ENCODE results near the gene SALL4.
"Not testable (repeated sequence)": the region's sequence is repeated elsewhere in the genome, so short reads cannot be mapped to it uniquely, and the experiment has no call there.

- TF ChIP-seq SAFB2 (IDR thresholded peaks at IDR 0.05; ENCODE audit: borderline replicate concordance, low read depth, low read length, severe bottlenecking); EZH2 (IDR thresholded peaks at IDR 0.05; ENCODE audit: borderline replicate concordance, low read depth, low read length); MTF1 (CRISPR knock-in tag; IDR thresholded peaks at IDR 0.05; ENCODE audit: borderline replicate concordance); HCFC1 (IDR thresholded peaks at IDR 0.05; ENCODE audit: low read depth, low read length); FOXJ3 (CRISPR knock-in tag; IDR thresholded peaks at IDR 0.05); HSF4 (CRISPR knock-in tag; IDR thresholded peaks at IDR 0.05; ENCODE audit: borderline replicate concordance); ZNF431 (CRISPR knock-in tag; IDR thresholded peaks at IDR 0.05); HDAC2 (IDR thresholded peaks at IDR 0.05); BRCA1 (IDR thresholded peaks at IDR 0.05); BRCA1 (CRISPR knock-in tag; IDR thresholded peaks at IDR 0.05); PHF20 (IDR thresholded peaks at IDR 0.05; ENCODE audit: partially characterized antibody): not testable (repeated sequence)
- TF ChIP-seq, protein P1, sequence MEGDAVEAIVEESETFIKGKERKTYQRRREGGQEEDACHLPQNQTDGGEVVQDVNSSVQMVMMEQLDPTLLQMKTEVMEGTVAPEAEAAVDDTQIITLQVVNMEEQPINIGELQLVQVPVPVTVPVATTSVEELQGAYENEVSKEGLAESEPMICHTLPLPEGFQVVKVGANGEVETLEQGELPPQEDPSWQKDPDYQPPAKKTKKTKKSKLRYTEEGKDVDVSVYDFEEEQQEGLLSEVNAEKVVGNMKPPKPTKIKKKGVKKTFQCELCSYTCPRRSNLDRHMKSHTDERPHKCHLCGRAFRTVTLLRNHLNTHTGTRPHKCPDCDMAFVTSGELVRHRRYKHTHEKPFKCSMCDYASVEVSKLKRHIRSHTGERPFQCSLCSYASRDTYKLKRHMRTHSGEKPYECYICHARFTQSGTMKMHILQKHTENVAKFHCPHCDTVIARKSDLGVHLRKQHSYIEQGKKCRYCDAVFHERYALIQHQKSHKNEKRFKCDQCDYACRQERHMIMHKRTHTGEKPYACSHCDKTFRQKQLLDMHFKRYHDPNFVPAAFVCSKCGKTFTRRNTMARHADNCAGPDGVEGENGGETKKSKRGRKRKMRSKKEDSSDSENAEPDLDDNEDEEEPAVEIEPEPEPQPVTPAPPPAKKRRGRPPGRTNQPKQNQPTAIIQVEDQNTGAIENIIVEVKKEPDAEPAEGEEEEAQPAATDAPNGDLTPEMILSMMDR (IDR thresholded peaks at IDR 0.05 in 2 of 3, conservative IDR thresholded peaks at IDR 0.05 in 1 of 3; ENCODE audit: insufficient read depth in 2 of 3, low read depth in 1 of 3, low read length in 3 of 3), result not testable (repeated sequence)
- TF ChIP-seq, protein P2, sequence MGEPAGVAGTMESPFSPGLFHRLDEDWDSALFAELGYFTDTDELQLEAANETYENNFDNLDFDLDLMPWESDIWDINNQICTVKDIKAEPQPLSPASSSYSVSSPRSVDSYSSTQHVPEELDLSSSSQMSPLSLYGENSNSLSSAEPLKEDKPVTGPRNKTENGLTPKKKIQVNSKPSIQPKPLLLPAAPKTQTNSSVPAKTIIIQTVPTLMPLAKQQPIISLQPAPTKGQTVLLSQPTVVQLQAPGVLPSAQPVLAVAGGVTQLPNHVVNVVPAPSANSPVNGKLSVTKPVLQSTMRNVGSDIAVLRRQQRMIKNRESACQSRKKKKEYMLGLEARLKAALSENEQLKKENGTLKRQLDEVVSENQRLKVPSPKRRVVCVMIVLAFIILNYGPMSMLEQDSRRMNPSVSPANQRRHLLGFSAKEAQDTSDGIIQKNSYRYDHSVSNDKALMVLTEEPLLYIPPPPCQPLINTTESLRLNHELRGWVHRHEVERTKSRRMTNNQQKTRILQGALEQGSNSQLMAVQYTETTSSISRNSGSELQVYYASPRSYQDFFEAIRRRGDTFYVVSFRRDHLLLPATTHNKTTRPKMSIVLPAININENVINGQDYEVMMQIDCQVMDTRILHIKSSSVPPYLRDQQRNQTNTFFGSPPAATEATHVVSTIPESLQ (CRISPR knock-in tag; IDR thresholded peaks at IDR 0.05), result not testable (repeated sequence)
These were observed 49.1 kb downstream of the SALL4 start for GRCh38 chr20:51753220-51753619.

Measured in K562 (cell line).